HG02943 (cell line): ENCODE measurements around the gene FERMT3.

ENCODE experiments used
- ATAC-seq: cut with Tn5 transposase; IDR thresholded peaks from one replicate; pipeline ENCODE4 v1.9.1; 2021; ENCODE audit warnings: mild to moderate bottlenecking, low read depth, moderate library complexity; ENCODE audit not compliant: unreplicated experiment

FERMT3 gene

GRCh38 chr11:64185693-64186491 is 20.6 kb upstream of the FERMT3 start, which contains the start of gene STIP1:
TSS of gene STIP1 (plus strand) at chr11:64186171. CDS start at chr11:64186262, 91 bp downstream.
- ATAC-seq, result peak; percentile 92

GRCh38 chr11:64186492-64187165 is 19.9 kb upstream of the FERMT3 start:
- no peak for ATAC-seq

DNA sequence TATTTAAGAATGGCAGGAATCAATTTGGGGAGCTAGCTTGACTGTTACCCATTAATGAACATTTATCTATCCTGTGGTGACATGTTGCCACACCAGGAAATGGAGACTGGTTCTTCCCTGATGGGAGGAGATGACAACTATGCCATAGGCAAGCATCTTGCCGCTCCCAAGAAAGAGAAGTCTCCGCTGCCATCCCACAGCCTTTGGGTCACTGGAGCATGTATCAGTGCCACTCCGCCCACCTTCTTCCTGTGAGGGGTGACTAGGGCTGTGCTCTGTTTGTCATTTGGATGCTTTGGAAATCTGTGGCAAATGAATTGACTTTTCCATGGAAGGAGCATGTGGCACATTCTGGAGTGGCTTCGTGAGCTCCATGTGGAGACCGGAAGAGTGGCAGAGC is 14.1 kb upstream of the FERMT3 start:
- ATAC-seq, result no peak

GRCh38 chr11:64196626-64197025 is 9.9 kb upstream of the FERMT3 start:
- ATAC-seq, result no peak

DNA sequence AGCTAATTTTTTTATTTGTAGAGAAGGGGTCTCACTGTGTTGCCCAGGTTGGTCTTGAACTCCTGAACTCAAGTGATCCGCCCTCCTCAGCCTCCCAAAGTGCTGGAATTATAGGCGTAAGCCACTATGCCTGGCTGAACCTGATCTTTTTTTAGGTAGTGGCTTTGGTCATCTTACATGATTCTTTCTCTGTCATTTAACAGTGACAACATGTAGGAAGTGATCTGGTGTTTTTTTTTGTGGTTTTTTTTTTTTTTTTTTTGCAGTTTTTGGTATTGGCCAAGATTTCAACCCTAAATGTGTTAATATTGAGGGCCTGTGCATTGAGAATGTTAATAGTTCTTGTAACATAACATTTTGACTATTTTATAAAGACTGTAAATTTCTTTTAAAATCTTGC is 8.0 kb upstream of the FERMT3 start:
- no peak for ATAC-seq

GRCh38 chr11:64201543-64201942 is 5.0 kb upstream of the FERMT3 start:
- ATAC-seq, result no peak

DNA sequence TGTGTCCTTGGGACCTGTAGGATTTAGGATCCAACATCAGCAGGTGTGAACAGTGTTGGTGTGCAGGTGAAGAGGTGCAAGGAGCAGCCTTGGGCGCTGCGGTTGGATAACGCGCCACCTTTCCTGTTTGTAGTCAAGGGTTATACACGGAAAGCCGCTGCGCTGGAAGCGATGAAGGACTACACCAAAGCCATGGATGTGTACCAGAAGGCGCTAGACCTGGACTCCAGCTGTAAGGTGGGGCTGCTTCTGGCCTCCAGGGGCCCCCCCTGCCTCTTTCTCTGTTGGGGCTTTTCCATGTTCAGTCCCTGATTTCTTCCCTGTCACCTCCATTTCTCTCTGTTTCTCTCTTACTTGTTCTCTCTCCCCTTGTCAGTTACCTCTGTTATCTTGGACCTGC is 3.5 kb upstream of the FERMT3 start:
- ATAC-seq, result no peak

DNA sequence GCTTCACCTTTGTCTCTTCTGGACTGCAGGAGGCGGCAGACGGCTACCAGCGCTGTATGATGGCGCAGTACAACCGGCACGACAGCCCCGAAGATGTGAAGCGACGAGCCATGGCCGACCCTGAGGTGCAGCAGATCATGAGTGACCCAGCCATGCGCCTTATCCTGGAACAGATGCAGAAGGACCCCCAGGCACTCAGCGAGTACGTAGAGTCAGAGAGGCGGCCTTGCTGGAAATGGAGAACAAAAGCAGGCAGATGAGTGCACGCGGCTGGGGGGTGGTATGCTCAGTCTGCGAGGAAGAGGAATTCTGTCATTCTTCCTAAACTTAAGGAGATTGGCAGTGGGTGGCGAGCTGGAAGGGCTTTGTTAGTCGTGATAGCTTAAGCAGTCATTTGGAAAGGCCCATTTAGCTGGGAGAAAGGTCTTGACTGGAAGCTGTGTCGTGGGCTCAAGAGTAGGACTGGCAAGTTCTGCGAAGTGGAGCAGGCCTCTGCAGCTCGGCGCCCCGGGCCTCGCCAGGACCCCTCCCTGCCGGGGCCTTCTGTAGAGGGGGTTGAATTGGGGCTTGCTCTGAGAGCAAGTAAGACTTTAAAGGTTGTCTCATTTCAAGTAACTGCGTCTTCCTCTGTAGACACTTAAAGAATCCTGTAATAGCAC is 3.0 kb upstream of the FERMT3 start:
- no peak for ATAC-seq

DNA sequence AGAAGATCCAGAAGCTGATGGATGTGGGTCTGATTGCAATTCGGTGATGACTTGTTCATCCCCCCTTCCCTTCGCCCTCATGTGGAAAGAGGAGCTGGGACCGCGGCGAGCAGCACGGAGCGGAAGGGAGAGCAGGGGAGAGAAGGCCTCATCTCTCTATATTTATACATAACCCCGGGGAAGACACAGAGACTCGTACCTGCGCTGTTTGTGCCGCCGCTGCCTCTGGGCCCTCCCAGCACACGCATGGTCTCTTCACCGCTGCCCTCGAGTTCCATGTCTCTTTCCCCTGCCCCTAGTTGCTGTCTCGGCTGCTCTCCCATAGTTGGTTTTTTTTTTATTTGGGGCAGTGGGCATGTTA is 2.5 kb upstream of the FERMT3 start:
- no peak for ATAC-seq

GRCh38 chr11:64204464-64204989 is 2.0 kb upstream of the FERMT3 start:
- ATAC-seq, result no peak

- ATAC-seq, result peak; percentile 53
Observed at GRCh38 chr11:64207256-64208085, 950 bp downstream of the FERMT3 start.

- peak; percentile 11 for ATAC-seq
Observed at GRCh38 chr11:64208086-64208795, 1.7 kb downstream of the FERMT3 start.

DNA sequence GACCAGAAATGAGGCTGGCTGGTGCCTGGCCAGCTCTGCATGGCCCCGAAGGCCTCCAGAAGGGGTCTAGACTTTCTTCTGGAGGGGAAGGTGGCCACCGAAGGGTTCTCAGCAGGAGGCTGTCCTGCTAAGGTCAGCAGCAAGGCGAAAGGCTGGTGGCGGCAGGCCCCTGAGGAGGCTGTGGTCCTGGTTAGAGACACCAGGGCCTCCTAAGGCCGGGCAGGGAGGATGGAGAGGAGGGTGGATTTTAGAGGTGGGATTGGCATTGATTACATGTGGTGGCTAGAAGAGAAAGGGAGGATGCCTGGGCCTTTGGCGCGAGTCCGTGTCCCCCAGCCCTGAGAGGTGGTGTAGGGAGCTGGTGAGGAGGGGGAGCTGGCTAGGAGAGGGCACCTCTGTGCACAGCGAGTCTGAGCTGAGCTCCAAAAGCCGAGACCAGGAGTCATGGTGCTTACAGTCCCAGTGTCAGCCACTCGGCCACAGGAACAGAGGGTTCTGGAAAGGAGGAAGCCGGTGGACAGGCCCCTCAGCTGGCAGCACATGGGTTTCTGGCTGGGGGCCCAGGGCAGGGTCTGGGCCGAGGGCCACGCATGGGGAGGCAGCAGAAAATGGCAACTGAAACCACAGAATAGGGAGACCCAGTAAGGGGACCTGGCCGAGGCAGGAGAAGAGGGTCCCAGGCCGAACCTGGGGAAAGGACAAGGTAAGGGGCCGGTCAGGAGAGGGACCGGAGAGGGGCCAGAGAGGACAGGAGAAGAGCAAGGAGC is 2.5 kb downstream of the FERMT3 start:
- no peak for ATAC-seq

GRCh38 chr11:64209563-64209843 is 3.0 kb downstream of the FERMT3 start:
- ATAC-seq, result no peak

DNA sequence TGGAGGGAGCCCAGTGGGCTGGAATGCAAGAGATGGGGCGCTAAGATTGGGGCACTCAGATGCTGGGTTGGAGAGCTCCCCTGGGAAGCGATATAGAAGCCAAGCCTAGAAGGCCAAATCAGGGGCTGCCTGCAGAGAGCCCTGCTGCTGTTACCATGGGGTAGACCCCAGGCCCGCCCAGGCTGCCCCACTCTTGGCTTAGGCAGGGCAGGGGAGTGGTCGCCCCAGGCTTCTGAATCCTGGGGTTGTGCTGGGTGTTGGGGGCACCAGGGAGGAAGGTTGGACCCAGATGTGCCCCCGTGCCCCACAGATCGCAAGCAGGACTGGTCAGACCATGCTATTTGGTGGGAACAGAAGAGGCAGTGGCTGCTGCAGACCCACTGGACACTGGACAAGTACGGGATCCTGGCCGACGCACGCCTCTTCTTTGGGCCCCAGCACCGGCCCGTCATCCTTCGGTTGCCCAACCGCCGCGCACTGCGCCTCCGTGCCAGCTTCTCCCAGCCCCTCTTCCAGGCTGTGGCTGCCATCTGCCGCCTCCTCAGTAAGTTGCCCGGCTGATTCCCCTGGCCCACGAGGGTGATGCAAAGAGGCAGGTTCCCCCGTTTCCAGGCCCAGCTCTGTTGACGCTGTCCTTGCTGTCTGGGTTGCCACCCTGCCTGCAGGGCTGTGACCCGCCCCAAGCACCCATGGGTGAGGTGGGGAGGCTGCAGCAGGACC is 3.9 kb downstream of the FERMT3 start:
- no peak for ATAC-seq

DNA sequence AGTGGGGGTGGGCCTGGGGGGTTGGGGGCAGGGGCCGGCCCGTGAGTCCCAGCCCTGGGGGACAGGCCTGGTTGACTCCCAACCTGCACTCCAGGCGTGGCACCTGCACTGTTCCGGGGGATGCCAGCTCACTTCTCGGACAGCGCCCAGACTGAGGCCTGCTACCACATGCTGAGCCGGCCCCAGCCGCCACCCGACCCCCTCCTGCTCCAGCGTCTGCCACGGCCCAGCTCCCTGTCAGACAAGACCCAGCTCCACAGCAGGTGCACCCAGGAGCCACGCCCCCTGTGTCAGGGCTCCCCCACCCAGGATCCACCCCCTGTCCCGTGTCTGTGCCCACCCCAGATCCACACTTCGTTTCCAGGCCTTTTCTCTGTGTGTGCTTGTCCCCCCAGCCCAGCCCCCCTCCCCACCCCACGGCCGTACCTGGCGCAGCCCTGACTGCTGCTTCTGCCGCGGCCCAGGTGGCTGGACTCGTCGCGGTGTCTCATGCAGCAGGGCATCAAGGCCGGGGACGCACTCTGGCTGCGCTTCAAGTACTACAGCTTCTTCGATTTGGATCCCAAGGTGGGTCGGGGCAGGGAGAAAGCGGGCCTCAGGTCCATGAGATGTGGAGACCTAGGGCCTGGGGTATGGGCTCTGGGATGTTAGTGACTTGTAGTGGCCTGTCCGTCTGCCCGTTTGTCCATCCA is 4.8 kb downstream of the FERMT3 start:
- no peak for ATAC-seq

- ATAC-seq, result no peak
Observed at GRCh38 chr11:64216879-64217278, 10.4 kb downstream of the FERMT3 start.
